ENCODE data around the gene BPGM.

The BPGM gene

DNA sequence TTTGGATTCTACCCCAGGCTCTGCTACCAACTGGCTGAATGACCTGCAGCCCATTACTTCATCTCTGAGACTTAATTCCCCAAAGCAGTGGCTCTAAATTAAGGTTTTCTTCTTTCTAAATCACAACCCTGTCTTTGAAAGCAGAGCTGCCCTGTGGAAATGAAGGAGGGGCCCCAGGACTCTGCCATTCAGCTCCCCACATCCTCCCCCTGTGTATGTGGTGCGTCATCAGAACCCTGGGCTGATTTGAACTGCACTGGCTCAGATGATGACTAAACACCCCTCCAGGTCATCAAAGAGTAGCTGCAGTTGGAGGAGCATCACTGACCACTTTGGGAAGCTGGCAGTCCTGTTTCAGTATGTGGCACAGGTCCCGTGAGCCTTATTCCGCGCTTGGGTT lies 46.6 kb downstream of the BPGM start:
- no peak overlapping the region for H3K4me3 ChIP-seq (ENCODE audit: insufficient read depth, low read depth, low read length, poor library complexity, severe bottlenecking)
- H3K36me3 ChIP-seq (ENCODE audit: control insufficient read depth, insufficient read depth, low read length): no peaks in the 10 kb centered on the region
- H3K4me1 ChIP-seq (ENCODE audit: control insufficient read depth, insufficient read depth, low read length, poor library complexity, severe bottlenecking): no peaks in the 10 kb centered on the region
- H3K27ac ChIP-seq (ENCODE audit: insufficient read depth, low read length, poor library complexity, severe bottlenecking): no peak overlapping the region
- no peaks in the 10 kb centered on the region for H3K9me3 ChIP-seq (ENCODE audit: control insufficient read depth, low read length)
- H3K27me3 ChIP-seq (replicated peaks; ENCODE audit: control insufficient read depth, insufficient read depth, low read length, poor library complexity, severe bottlenecking): no peaks in the 10 kb centered on the region
- DNase-seq: no peak

DNA sequence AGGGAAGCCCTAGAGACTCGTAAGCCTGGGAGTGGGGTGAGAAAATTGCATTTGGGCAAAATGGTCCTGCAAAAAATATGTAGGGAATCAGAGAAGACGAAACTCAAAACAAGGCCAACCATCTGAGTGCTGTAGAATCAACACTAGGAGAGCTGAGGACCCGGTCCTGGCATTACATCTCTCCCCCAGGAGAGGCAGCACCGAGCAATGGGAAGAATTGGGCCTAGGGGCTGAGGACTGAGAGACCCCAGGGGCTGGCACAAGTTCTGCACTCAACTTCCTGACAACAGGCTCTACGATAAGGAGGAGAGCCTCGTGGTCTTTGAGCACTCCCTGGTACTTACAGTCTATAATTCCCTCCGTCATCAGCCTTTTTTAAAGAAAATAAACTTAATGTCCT lies 47.6 kb downstream of the BPGM start:
- H3K4me1 ChIP-seq (ENCODE audit: control insufficient read depth, insufficient read depth, low read length, poor library complexity, severe bottlenecking): no peaks in the 10 kb centered on the region
- no peak for DNase-seq
- H3K4me3 ChIP-seq (ENCODE audit: insufficient read depth, low read depth, low read length, poor library complexity, severe bottlenecking): no peak overlapping the region
- no peaks in the 10 kb centered on the region for H3K9me3 ChIP-seq (ENCODE audit: control insufficient read depth, low read length)
- H3K36me3 ChIP-seq (ENCODE audit: control insufficient read depth, insufficient read depth, low read length): no peaks in the 10 kb centered on the region
- H3K27ac ChIP-seq (ENCODE audit: insufficient read depth, low read length, poor library complexity, severe bottlenecking): no peak overlapping the region
- no peaks in the 10 kb centered on the region for H3K27me3 ChIP-seq (replicated peaks; ENCODE audit: control insufficient read depth, insufficient read depth, low read length, poor library complexity, severe bottlenecking)

DNA sequence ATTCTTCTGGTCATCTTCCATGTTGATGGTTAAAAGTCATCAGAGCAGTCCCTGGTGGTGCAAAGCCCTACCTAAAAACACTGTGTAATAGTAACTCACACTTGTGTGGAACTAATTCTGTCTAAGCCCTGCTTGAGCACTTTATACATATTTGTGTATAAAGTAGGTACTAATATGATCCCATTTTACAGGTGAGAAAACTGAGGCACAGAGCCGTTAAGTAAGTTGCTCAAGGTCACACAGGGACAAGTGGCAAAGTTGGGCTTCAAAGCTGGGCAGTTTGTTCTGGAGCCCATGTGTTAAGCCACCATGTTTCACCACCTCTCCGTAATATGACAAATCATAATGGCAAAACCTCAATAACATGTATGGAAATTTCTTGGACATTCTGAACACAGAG lies 48.1 kb downstream of the BPGM start:
- H3K9me3 ChIP-seq (ENCODE audit: control insufficient read depth, low read length): no peaks in the 10 kb centered on the region
- no peak overlapping the region for H3K27ac ChIP-seq (ENCODE audit: insufficient read depth, low read length, poor library complexity, severe bottlenecking)
- no peaks in the 10 kb centered on the region for H3K36me3 ChIP-seq (ENCODE audit: control insufficient read depth, insufficient read depth, low read length)
- no peaks in the 10 kb centered on the region for H3K4me1 ChIP-seq (ENCODE audit: control insufficient read depth, insufficient read depth, low read length, poor library complexity, severe bottlenecking)
- DNase-seq: no peak
- no peak overlapping the region for H3K4me3 ChIP-seq (ENCODE audit: insufficient read depth, low read depth, low read length, poor library complexity, severe bottlenecking)
- no peaks in the 10 kb centered on the region for H3K27me3 ChIP-seq (replicated peaks; ENCODE audit: control insufficient read depth, insufficient read depth, low read length, poor library complexity, severe bottlenecking)

DNA sequence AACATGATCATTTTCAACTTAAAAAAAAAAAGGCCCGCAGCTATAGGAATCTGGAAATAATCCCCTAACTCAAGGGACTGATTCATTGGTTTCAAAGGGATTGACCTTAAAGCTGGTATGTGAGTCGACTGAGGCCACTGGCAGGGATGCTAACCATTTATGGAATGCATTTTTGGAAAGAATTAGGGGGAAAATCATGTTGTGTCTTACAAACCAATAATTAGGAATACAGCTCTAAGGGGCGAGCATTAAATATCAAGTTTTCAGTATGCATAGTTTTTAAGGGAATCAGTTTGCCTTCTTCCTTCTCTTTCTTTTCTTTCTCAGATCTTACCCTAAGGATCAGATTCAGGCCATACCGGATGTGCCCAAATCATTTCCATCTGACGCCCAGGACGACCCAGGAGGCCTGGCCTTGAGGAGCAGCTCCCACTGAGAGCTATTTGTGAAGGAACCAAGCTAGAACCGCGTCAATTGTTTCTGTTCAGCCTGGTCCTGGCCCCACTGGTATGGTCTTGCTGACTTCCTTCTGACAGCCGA lies 48.7 kb downstream of the BPGM start:
- Histone ChIP-seq H3K4me3 (ENCODE audit: insufficient read depth, low read depth, low read length, poor library complexity, severe bottlenecking) (no peak overlapping the region), H3K4me1 (ENCODE audit: control insufficient read depth, insufficient read depth, low read length, poor library complexity, severe bottlenecking) (no peaks in the 10 kb centered on the region), H3K9me3 (ENCODE audit: control insufficient read depth, low read length) (no peaks in the 10 kb centered on the region), H3K36me3 (ENCODE audit: control insufficient read depth, insufficient read depth, low read length) (no peaks in the 10 kb centered on the region), H3K27ac (ENCODE audit: insufficient read depth, low read length, poor library complexity, severe bottlenecking) (no peak overlapping the region), H3K27me3 (replicated peaks; ENCODE audit: control insufficient read depth, insufficient read depth, low read length, poor library complexity, severe bottlenecking) (no peaks in the 10 kb centered on the region)
- DNase-seq: no peak

DNA sequence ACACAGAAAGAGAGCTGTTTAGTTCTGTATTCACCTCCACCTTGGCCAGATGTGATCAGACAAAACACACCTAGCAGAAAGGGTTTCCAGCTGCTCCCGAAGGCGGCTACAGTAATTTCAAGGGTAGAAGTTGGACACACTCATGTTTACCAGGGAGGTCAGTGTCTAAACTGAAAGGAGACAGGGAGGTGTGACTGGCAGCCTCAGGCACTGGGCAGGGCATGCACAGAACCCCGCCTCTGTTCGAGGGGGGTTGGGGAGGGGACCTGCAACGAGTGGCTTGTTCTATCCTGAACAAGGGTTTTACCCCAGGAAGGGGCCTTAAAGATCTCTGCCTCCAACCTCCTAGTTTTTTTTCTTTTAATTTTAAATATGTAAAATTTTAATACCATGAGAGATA lies 49.6 kb downstream of the BPGM start:
- no peak overlapping the region for H3K4me3 ChIP-seq (ENCODE audit: insufficient read depth, low read depth, low read length, poor library complexity, severe bottlenecking)
- H3K27ac ChIP-seq (ENCODE audit: insufficient read depth, low read length, poor library complexity, severe bottlenecking): no peak overlapping the region
- no peaks in the 10 kb centered on the region for H3K4me1 ChIP-seq (ENCODE audit: control insufficient read depth, insufficient read depth, low read length, poor library complexity, severe bottlenecking)
- no peaks in the 10 kb centered on the region for H3K9me3 ChIP-seq (ENCODE audit: control insufficient read depth, low read length)
- no peak for DNase-seq
- H3K27me3 ChIP-seq (replicated peaks; ENCODE audit: control insufficient read depth, insufficient read depth, low read length, poor library complexity, severe bottlenecking): no peaks in the 10 kb centered on the region
- H3K36me3 ChIP-seq (ENCODE audit: control insufficient read depth, insufficient read depth, low read length): no peaks in the 10 kb centered on the region

DNA sequence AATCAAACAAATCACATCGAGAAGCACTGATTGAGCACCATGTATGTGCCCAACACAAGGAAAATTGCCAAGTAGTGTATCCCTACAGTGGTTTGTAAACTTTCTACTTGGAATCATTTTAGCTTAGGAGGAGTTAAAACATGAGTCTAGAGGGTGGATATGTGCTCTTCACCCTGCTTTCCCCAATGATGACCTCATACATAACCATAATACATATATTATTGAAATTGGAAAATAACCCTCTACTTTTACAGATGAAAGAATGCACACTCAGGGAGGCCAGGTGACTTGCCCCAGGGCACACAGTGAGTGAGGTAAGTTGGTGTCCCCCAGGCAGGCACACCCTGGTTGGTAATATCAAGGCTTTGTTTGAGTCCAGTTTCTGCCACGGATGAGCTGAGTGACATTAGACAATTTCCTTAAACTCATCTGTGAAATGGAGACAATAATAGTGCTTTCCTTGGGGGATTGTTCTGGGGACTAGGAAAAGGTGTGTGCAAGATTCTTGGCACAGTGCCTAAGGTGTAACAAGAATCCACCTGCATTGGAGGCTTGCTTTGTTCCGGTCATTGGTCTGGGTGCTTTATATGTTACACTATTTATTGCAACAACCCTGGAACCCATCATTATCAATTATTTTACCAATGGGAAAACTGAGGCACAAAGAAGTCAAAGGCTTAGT lies 50.7 kb downstream of the BPGM start:
- H3K9me3 ChIP-seq (ENCODE audit: control insufficient read depth, low read length): no peaks in the 10 kb centered on the region
- H3K4me3 ChIP-seq (ENCODE audit: insufficient read depth, low read depth, low read length, poor library complexity, severe bottlenecking): no peak overlapping the region
- H3K27me3 ChIP-seq (replicated peaks; ENCODE audit: control insufficient read depth, insufficient read depth, low read length, poor library complexity, severe bottlenecking): no peaks in the 10 kb centered on the region
- no peaks in the 10 kb centered on the region for H3K4me1 ChIP-seq (ENCODE audit: control insufficient read depth, insufficient read depth, low read length, poor library complexity, severe bottlenecking)
- H3K27ac ChIP-seq (ENCODE audit: insufficient read depth, low read length, poor library complexity, severe bottlenecking): no peak overlapping the region
- no peak for DNase-seq
- no peaks in the 10 kb centered on the region for H3K36me3 ChIP-seq (ENCODE audit: control insufficient read depth, insufficient read depth, low read length)

DNA sequence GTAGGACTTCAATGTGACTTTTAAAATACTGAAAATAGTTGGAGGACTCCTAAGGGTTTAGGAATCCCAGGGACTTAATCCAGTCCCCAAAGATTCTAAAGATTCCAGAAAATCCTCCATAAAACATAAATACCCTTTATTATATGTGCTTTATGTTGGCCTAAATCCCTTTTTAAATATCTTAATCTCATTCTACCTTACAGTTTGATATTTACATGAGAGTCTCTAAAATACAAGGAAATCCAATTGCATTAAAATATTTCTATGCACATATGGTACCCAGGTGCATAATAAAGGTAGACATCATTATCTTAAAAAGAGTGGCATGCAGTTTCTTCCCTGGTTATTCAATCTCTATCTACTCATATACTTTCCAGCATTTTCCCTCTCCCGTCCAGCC lies 51.8 kb downstream of the BPGM start:
- Histone ChIP-seq H3K4me1 (ENCODE audit: control insufficient read depth, insufficient read depth, low read length, poor library complexity, severe bottlenecking) (no peaks in the 10 kb centered on the region), H3K36me3 (ENCODE audit: control insufficient read depth, insufficient read depth, low read length) (no peaks in the 10 kb centered on the region), H3K4me3 (ENCODE audit: insufficient read depth, low read depth, low read length, poor library complexity, severe bottlenecking) (no peak overlapping the region), H3K27ac (ENCODE audit: insufficient read depth, low read length, poor library complexity, severe bottlenecking) (no peak overlapping the region), H3K27me3 (replicated peaks; ENCODE audit: control insufficient read depth, insufficient read depth, low read length, poor library complexity, severe bottlenecking) (no peaks in the 10 kb centered on the region), H3K9me3 (ENCODE audit: control insufficient read depth, low read length) (no peaks in the 10 kb centered on the region)
- DNase-seq: no peak

DNA sequence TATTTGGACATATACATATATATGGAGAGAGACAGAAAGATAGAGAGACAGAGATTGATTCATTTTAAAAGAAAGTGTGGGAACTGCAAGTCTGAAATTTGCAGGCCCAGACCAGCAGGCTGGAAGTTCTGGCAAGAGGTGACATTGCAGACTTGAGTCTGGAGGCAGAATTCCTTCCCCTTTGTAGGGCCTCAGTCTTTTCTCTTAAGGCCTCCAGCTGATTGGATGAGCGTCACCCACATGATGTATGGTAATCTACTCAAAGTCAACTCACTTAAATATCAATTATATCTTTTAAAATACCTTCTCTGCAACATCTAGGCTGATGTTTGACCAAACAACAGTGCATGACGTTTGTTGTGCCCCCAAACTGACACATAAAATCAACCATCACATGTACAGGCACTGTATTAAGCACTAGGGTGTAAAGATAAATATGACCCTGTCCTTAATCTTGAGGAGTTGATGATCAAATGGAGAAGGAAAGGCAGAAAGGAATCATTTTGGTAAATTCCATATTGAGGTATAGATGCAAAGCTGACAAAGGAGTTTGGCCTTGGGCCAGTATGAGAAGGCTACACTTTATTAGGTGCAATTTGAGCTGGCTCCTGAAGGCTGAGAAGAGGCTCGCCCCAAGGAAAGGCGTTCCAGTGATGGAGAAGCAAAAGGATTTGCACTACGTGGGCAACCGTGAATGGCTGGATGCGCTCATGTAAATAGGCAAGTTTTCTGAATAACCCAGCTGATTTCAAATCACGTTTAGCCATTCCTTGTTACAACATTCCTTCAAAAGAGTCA lies 52.6 kb downstream of the BPGM start:
- H3K4me1 ChIP-seq (ENCODE audit: control insufficient read depth, insufficient read depth, low read length, poor library complexity, severe bottlenecking): no peaks in the 10 kb centered on the region
- H3K36me3 ChIP-seq (ENCODE audit: control insufficient read depth, insufficient read depth, low read length): no peaks in the 10 kb centered on the region
- no peaks in the 10 kb centered on the region for H3K27me3 ChIP-seq (replicated peaks; ENCODE audit: control insufficient read depth, insufficient read depth, low read length, poor library complexity, severe bottlenecking)
- H3K9me3 ChIP-seq (ENCODE audit: control insufficient read depth, low read length): no peaks in the 10 kb centered on the region
- no peak for DNase-seq
- H3K27ac ChIP-seq (ENCODE audit: insufficient read depth, low read length, poor library complexity, severe bottlenecking): no peak overlapping the region
- H3K4me3 ChIP-seq (ENCODE audit: insufficient read depth, low read depth, low read length, poor library complexity, severe bottlenecking): no peak overlapping the region

DNA sequence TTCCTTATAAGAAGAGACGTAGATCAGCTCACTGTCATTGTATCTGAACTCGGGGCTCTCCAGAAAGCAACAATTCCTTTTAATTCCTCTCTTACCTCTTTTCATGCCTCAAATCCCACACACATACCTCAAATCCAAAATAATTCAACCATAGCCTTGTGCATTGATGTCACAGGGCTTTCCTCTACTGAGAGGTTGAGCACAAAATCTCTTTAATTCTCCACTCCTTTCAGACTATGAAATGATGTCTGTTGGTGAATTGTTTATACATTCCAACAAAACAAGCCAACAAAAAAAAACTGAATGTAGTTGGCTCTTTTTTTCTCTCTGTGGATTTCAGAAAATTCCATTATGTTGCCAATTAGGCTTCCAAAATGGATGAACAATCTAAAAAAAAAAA lies 53.2 kb downstream of the BPGM start:
- Histone ChIP-seq H3K9me3 (ENCODE audit: control insufficient read depth, low read length) (no peaks in the 10 kb centered on the region), H3K27me3 (replicated peaks; ENCODE audit: control insufficient read depth, insufficient read depth, low read length, poor library complexity, severe bottlenecking) (no peaks in the 10 kb centered on the region), H3K27ac (ENCODE audit: insufficient read depth, low read length, poor library complexity, severe bottlenecking) (no peak overlapping the region), H3K4me1 (ENCODE audit: control insufficient read depth, insufficient read depth, low read length, poor library complexity, severe bottlenecking) (no peaks in the 10 kb centered on the region), H3K4me3 (ENCODE audit: insufficient read depth, low read depth, low read length, poor library complexity, severe bottlenecking) (no peak overlapping the region), H3K36me3 (ENCODE audit: control insufficient read depth, insufficient read depth, low read length) (no peaks in the 10 kb centered on the region)
- DNase-seq: no peak

DNA sequence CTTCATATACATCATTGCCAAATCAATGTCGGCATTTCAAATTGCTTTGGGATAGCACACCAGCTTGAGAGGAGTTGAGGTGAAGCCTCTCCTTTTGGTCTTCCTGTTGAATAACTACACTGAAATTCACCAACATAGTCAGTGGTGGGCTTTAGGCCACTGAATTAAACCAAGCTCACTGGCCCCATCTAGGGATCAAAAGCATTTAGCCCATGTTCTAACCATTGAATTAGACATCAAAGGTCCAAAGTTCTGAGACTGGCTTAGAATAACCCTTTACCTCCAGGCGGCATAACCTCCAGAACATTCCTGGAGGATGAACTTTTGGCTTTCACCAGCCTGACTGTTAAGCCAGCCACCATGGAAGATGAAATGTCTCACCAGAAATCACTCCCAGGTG lies 54.6 kb downstream of the BPGM start:
- no peak overlapping the region for H3K27ac ChIP-seq (ENCODE audit: insufficient read depth, low read length, poor library complexity, severe bottlenecking)
- H3K9me3 ChIP-seq (ENCODE audit: control insufficient read depth, low read length): no peaks in the 10 kb centered on the region
- no peak for DNase-seq
- H3K36me3 ChIP-seq (ENCODE audit: control insufficient read depth, insufficient read depth, low read length): no peaks in the 10 kb centered on the region
- H3K4me3 ChIP-seq (ENCODE audit: insufficient read depth, low read depth, low read length, poor library complexity, severe bottlenecking): no peak overlapping the region
- no peaks in the 10 kb centered on the region for H3K27me3 ChIP-seq (replicated peaks; ENCODE audit: control insufficient read depth, insufficient read depth, low read length, poor library complexity, severe bottlenecking)
- H3K4me1 ChIP-seq (ENCODE audit: control insufficient read depth, insufficient read depth, low read length, poor library complexity, severe bottlenecking): no peaks in the 10 kb centered on the region
